ENCODE results near the gene TM4SF18.

DNA sequence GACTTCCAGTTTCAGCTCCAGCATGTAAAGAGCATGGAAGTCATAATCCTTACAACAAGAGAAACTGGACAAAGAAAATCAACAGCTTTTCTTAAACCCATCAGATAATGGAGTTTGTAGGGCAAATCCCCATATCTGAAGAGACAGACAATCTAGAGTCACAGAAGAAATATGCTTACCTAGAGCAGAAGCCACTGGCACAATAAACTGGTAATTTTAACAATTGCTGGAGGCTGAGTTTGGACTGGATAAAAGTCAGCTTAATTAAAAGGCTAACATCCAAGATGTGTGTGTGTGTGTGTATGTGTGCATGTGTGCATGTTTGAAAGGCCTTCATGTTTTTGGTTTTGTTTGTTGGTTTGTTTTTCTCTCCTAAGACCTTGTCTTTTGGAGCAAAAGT, 50.6 kb downstream of the TM4SF18 start:
- no peak for TF ChIP-seq POLR2A (IDR thresholded peaks at IDR 0.05; ENCODE audit: borderline replicate concordance, extremely low read depth, insufficient read depth, insufficient read length)
- TF ChIP-seq, protein P1, sequence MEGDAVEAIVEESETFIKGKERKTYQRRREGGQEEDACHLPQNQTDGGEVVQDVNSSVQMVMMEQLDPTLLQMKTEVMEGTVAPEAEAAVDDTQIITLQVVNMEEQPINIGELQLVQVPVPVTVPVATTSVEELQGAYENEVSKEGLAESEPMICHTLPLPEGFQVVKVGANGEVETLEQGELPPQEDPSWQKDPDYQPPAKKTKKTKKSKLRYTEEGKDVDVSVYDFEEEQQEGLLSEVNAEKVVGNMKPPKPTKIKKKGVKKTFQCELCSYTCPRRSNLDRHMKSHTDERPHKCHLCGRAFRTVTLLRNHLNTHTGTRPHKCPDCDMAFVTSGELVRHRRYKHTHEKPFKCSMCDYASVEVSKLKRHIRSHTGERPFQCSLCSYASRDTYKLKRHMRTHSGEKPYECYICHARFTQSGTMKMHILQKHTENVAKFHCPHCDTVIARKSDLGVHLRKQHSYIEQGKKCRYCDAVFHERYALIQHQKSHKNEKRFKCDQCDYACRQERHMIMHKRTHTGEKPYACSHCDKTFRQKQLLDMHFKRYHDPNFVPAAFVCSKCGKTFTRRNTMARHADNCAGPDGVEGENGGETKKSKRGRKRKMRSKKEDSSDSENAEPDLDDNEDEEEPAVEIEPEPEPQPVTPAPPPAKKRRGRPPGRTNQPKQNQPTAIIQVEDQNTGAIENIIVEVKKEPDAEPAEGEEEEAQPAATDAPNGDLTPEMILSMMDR (IDR thresholded peaks at IDR 0.05 in 2 of 3, conservative IDR thresholded peaks at IDR 0.05 in 1 of 3; ENCODE audit: borderline replicate concordance in 1 of 3, insufficient read depth in 1 of 3, low read depth in 2 of 3, low read length in 2 of 3): no peak
- TF ChIP-seq, protein P2, sequence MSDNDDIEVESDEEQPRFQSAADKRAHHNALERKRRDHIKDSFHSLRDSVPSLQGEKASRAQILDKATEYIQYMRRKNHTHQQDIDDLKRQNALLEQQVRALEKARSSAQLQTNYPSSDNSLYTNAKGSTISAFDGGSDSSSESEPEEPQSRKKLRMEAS (IDR thresholded peaks at IDR 0.05): no peak
- TF ChIP-seq EZH2phosphoT487 (IDR thresholded peaks at IDR 0.05; ENCODE audit: borderline replicate concordance): no peak
- TF ChIP-seq POLR2AphosphoS5 (IDR thresholded peaks at IDR 0.05; ENCODE audit: low read depth, low read length): no peak
- TF ChIP-seq RAD21 (IDR thresholded peaks at IDR 0.05; ENCODE audit: low read depth): no peak
- no peak for TF ChIP-seq SIN3A (IDR thresholded peaks at IDR 0.05; ENCODE audit: low read depth)
- TF ChIP-seq CEBPB (IDR thresholded peaks at IDR 0.05; ENCODE audit: low read depth): no peak
- no peak for TF ChIP-seq SP1 (IDR thresholded peaks at IDR 0.05; ENCODE audit: low read depth)
- TF ChIP-seq YY1 (IDR thresholded peaks at IDR 0.05; ENCODE audit: extremely low read depth, insufficient replicate concordance, low read depth, low read length): no peak
- no peak for TF ChIP-seq EZH2 (IDR thresholded peaks at IDR 0.05)

All from HCT116 (cell line).